GM21515 (cell line): ENCODE results near the gene ACBD3.

Experiments used
- ATAC-seq: cut with Tn5 transposase; IDR thresholded peaks from one replicate; pipeline ENCODE4 v1.9.1; 2021; ENCODE audit not compliant: unreplicated experiment

Gene ACBD3

GRCh38 chr1:226135059-226135651 is 51.4 kb downstream of the ACBD3 start:
- no peak for ATAC-seq

- no peak for ATAC-seq
Measured at GRCh38 chr1:226134170-226135058, 52.1 kb downstream of the ACBD3 start.

- ATAC-seq, result no peak
Measured at GRCh38 chr1:226133504-226134123, 52.9 kb downstream of the ACBD3 start.

- ATAC-seq, result no peak
Measured at GRCh38 chr1:226132728-226133503, 53.6 kb downstream of the ACBD3 start.

GRCh38 chr1:226131639-226132038 is 54.9 kb downstream of the ACBD3 start:
- ATAC-seq, result no peak

DNA sequence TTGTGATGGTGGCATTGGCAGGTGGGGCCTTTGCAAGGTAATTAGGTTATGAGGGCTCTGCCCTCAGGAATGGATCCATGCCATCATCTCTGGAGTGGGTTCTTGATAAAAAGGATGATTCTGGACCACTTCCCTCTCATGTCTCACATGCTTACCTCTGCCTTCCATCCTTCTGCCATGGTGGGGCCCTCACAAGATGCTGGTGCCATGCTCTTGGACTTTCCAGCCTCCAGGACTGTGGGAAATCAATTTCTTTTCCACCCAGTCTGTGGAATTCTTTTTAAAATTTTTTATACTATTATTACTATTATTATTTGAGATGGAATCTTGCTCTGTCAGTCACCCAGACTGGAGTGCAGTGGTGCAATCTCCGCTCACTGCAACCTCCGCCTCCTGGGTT is 57.3 kb downstream of the ACBD3 start:
- no peak for ATAC-seq

DNA sequence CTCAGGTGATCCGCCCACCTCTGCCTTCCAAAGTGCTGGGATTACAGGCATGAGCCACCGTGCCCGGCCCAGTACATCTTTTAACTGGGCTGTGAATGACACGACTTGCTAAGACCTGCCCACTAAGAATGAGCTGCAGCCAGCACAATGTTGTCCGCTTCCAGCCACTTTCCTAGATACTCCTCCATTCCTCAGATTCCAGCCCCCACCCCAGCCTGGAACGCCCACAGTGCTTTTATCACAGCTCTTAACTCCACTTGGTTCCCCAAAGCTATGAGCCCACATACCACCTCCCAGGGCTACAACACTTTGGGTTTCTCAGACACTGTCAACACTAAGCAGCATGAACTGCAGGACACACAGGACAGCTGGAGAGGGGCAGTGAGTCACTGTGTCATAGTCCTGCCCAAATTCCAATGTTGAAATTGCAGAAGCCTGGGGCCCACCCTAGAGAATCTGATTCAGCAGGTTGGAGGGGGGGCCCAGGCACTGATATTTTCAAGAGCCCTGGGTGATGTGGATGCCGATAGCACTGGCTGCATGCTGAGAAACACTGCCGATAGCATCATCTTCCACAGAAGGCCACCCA is 58.0 kb downstream of the ACBD3 start:
- no peak for ATAC-seq

GRCh38 chr1:226126824-226127569 is 59.5 kb downstream of the ACBD3 start:
- ATAC-seq, result peak; percentile 2

- ATAC-seq, result no peak
Measured at GRCh38 chr1:226125831-226126230, 60.7 kb downstream of the ACBD3 start.

GRCh38 chr1:226125097-226125630 is 61.4 kb downstream of the ACBD3 start:
- peak; percentile 28 for ATAC-seq

- ATAC-seq, result no peak
Measured at GRCh38 chr1:226123591-226124471, 62.7 kb downstream of the ACBD3 start.

GRCh38 chr1:226123212-226123560 is 63.4 kb downstream of the ACBD3 start:
- no peak for ATAC-seq

GRCh38 chr1:226121587-226122400 is 64.7 kb downstream of the ACBD3 start:
- peak; percentile 56 for ATAC-seq

DNA sequence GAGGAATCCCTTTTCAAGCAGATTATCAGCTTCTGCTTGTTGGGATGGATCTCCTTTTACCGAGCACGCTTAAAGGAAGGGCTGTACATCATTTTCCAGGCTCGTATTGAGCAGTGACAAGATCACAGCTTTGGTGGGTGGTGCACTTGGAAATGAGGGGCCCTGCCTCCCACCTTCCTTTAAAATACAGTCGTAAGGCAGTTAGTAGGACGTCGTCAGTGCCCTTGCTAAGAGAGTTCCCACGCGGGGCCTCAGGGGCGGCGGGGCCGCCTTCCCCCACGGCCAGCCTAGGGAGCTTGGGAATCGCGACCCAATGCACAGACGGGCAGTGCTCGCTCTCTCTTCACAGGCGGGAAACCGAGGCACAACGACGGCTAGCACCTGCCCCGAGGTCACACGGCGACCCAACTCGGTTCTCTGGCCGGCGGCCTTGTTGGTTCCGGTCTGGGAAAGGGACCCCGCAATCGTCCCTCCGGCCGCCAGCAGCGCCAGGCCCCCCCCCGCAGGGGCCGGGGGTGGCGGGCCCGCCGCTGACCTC is 65.4 kb downstream of the ACBD3 start:
- ATAC-seq, result no peak

DNA sequence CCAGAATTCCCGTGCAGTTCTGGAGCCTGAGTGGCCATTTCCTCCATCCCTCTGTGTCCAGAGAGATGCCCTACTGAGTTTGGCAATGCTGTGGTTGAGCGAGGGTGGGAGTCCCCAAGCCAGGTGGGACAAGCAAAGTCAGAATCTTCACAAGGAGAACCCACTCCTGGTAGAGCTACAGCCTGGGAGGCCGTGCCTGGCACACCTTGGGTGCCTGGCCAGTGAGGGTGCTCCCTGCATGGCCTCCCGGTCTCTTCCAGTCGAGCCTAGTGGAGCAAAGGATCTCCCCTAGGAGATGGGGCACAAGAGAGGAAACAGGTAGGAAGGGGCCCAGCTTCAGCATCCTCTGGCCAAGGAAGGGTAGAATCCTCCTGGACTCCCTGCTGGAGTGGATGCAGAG is 66.1 kb downstream of the ACBD3 start:
- no peak for ATAC-seq

- no peak for ATAC-seq
Measured at GRCh38 chr1:226119169-226119568, 67.4 kb downstream of the ACBD3 start.

DNA sequence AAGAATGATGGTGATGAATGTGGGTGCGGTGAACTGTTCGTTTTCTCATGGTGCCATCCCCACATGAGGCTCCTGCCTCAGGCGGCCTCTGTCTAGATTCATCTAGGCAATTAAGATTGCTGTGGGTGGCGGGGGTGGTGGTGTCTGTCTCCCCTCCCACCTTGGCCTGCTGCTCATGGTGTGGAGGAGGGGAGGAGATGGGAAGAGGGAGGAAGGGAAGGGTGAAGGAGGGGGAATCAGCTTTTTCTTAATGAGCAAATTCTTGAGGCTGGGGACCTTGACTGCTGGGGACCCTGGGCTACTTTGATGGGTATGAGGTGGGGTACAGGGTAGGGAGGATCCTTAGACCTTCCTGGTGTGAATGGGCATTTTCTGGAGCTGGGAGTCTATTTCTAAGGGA is 68.2 kb downstream of the ACBD3 start:
- ATAC-seq, result no peak

- no peak for ATAC-seq
Measured at GRCh38 chr1:226117330-226117729, 69.2 kb downstream of the ACBD3 start.
